IMR-90 (cell line): Measurements from ENCODE around the gene TEKT5. TPM values are rescaled to one million over a fixed set of nuclear protein-coding genes. Genes with fewer than 3 reads are reported as not detected.

Source experiments
- ATAC-seq: fragments of 200-7000 bp; cut with Tn5 transposase; 2 replicates; pipeline ENCODE4 v1.9.1; 2020; ENCODE audit warnings: low read depth, mild to moderate bottlenecking, moderate library complexity
- BruUV-seq: library from RNA; stranded (reverse); fragments of 400-500 nt; replicated peaks from 2 replicates; lab custom pipeline; 2021; lab: Mats Ljungman, UMichigan
- CTCF ChIA-PET: fragments of 300-600 bp; formaldehyde crosslinking; extraction: SDS; loops from one replicate; lab custom pipeline; 2021; ENCODE audit warnings: antibody characterized with exemption; lab: Yijun Ruan, JAX
- POLR2A ChIA-PET: fragments of 300-600 bp; sonication (Branson Sonifier 250); formaldehyde crosslinking; loops from one replicate; lab custom pipeline; 2022; ENCODE audit warnings: antibody characterized with exemption; ENCODE audit not compliant: unreplicated experiment; lab: Charles Lee
- DNase-seq: peaks from one replicate; pipeline ENCODE4 v3.0.0; 2013
- H2AFZ ChIP-seq: replicated peaks from 2 replicates; pipeline ENCODE3; 2013; ENCODE audit warnings: low read length, mild to moderate bottlenecking; ENCODE audit not compliant: poor library complexity
- H2AK5ac ChIP-seq: 2 replicates; pipeline ENCODE4 v1.6.1; 2013; ENCODE audit warnings: low read depth, low read length, inconsistent platforms
- H2AK9ac ChIP-seq: replicated peaks from 2 replicates; pipeline ENCODE3; 2013; ENCODE audit warnings: mild to moderate bottlenecking, low read depth, low read length, moderate library complexity; ENCODE audit not compliant: poor library complexity
- H2BK120ac ChIP-seq: 2 replicates; pipeline ENCODE4 v1.6.1; 2013; ENCODE audit warnings: low read depth, low read length, inconsistent platforms
- H2BK15ac ChIP-seq: 3 replicates; pipeline ENCODE4 v1.6.1; 2013; ENCODE audit warnings: low read depth, low read length, inconsistent platforms
- H2BK20ac ChIP-seq: 2 replicates; pipeline ENCODE4 v1.6.1; 2013; ENCODE audit warnings: low read depth, mild to moderate bottlenecking, inconsistent platforms, low read length, moderate library complexity
- H2BK5ac ChIP-seq: 2 replicates; pipeline ENCODE4 v1.6.1; 2013; ENCODE audit warnings: mild to moderate bottlenecking, low read depth, low read length, inconsistent platforms; ENCODE audit not compliant: poor library complexity, severe bottlenecking
- H3K14ac ChIP-seq: replicated peaks from 2 replicates; pipeline ENCODE4 v1.6.1; 2013; ENCODE audit warnings: low read depth, low read length, inconsistent platforms
- H3K18ac ChIP-seq: 2 replicates; pipeline ENCODE4 v1.6.1; 2013; ENCODE audit warnings: low read depth, low read length, control low read depth
- H3K23ac ChIP-seq: 2 replicates; pipeline ENCODE4 v1.6.1; 2013; ENCODE audit warnings: low read depth, low read length, inconsistent platforms
- H3K27ac ChIP-seq: 2 replicates; pipeline ENCODE4 v1.5.1; 2013; ENCODE audit warnings: mild to moderate bottlenecking, control low read depth, low read length; ENCODE audit not compliant: insufficient read depth
- H3K27me3 ChIP-seq: 2 replicates; pipeline ENCODE4 v1.6.1; 2013; ENCODE audit warnings: low read length; ENCODE audit not compliant: control insufficient read depth, insufficient read depth
- H3K36me3 ChIP-seq: 2 replicates; pipeline ENCODE4 v1.6.1; 2013; ENCODE audit warnings: low read length, mixed read lengths; ENCODE audit not compliant: control insufficient read depth, insufficient read depth
- H3K4ac ChIP-seq: 2 replicates; pipeline ENCODE4 v1.6.1; 2013; ENCODE audit warnings: low read depth, low read length, inconsistent platforms
- H3K4me1 ChIP-seq: 2 replicates; pipeline ENCODE4 v1.6.1; 2013; ENCODE audit warnings: low read length, mixed read lengths; ENCODE audit not compliant: control insufficient read depth, insufficient read depth
- H3K4me2 ChIP-seq: 2 replicates; pipeline ENCODE4 v1.6.1; 2013; ENCODE audit warnings: low read depth, mild to moderate bottlenecking, control low read depth, low read length, moderate library complexity
- H3K4me3 ChIP-seq: 2 replicates; pipeline ENCODE4 v1.5.1; 2013; ENCODE audit warnings: low read depth, mild to moderate bottlenecking, control low read depth, low read length, moderate library complexity; ENCODE audit not compliant: insufficient read depth
- H3K56ac ChIP-seq: 2 replicates; pipeline ENCODE4 v1.6.1; 2013; ENCODE audit warnings: low read length, inconsistent platforms; ENCODE audit not compliant: insufficient read depth; ENCODE audit errors: extremely low read depth
- H3K79me1 ChIP-seq, 2 experiments: 2 replicates each; pipeline ENCODE4 v1.6.1; 2013; ENCODE audit warnings: low read length in 2 of 2, inconsistent platforms in 1 of 2, low read depth in 1 of 2
- H3K9ac ChIP-seq: 2 replicates; pipeline ENCODE4 v1.6.1; 2013; ENCODE audit warnings: low read depth, low read length, control low read depth
- H3K9me1 ChIP-seq: 2 replicates; pipeline ENCODE4 v1.6.1; 2013; ENCODE audit warnings: low read length, inconsistent platforms; ENCODE audit not compliant: insufficient read depth
- H3K9me3 ChIP-seq: 2 replicates; pipeline ENCODE4 v1.6.1; 2013; ENCODE audit warnings: low read length; ENCODE audit not compliant: control insufficient read depth, insufficient read depth
- H4K20me1 ChIP-seq: 2 replicates; pipeline ENCODE4 v1.6.1; 2013; ENCODE audit warnings: low read length, inconsistent platforms; ENCODE audit not compliant: insufficient read depth
- H4K5ac ChIP-seq: 2 replicates; pipeline ENCODE4 v1.6.1; 2013; ENCODE audit warnings: mild to moderate bottlenecking, low read depth, low read length, control low read depth
- H4K8ac ChIP-seq, 2 experiments: 2 replicates each; pipeline ENCODE4 v1.6.1; 2013; ENCODE audit warnings: low read depth in 2 of 2, low read length in 2 of 2, control low read depth in 1 of 2, inconsistent platforms in 1 of 2
- H4K91ac ChIP-seq: 2 replicates; pipeline ENCODE4 v1.6.1; 2013; ENCODE audit warnings: low read depth, low read length, inconsistent platforms; ENCODE audit not compliant: insufficient read depth
- MAZ ChIP-seq: IDR thresholded peaks from 2 replicates; pipeline ENCODE4 v1.6.1; 2012; ENCODE audit warnings: low read depth, mild to moderate bottlenecking, low read length, improper control_type of control experiment, moderate library complexity, borderline replicate concordance
- WGBS, 2 experiments: methylation state at CpG; one replicate each; pipeline versions ENCODE4 v1.1.5 to v1.1.7; 2013; ENCODE audit warnings: missing lambda C conversion rate in 2 of 2; ENCODE audit not compliant: insufficient read length in 1 of 2; ENCODE audit errors: extremely low coverage in 2 of 2; 5-methylcytosine and 5-hydroxymethylcytosine counted together
- dilution Hi-C: fragments of 300-500 bp; cut with HindIII; formaldehyde crosslinking; loops from one replicate; pipeline ENCODE4 v1.14.3; 2018; ENCODE audit warnings: low sequenced_read_pairs; ENCODE audit not compliant: unreplicated experiment
- in situ Hi-C: fragments of 300-500 bp; cut with MboI; formaldehyde crosslinking; loops from 3 replicates; pipeline ENCODE4 v1.14.3; 2019; ENCODE audit warnings: low sequenced_read_pairs, inconsistent platforms, mixed read lengths
- intact Hi-C: fragments of 100-400 bp; cut with micrococcal nuclease; formaldehyde crosslinking; loops from 2 replicates; pipeline ENCODE4 v1.10.0; 2022
- polyA plus RNA-seq, 3 experiments: library from polyadenylated mRNA; depleted of rRNA; stranded (reverse); fragments of >200 nt; gene quantifications; 2 replicates each; pipeline ENCODE4 v1.2.3, GENCODE V29; 2012; ENCODE audit warnings: low replicate concordance in 1 of 3
- total RNA-seq: library from RNA; depleted of rRNA; stranded (reverse); fragments of >200 nt; gene quantifications from 2 replicates; pipeline ENCODE4 v1.2.3, GENCODE V29; 2012

Gene TEKT5
- total and polyA plus RNA-seq, 2 of the 4 experiments (the other 2 are of a cell fraction) = 0.17 TPM; not detected in 1

DNA sequence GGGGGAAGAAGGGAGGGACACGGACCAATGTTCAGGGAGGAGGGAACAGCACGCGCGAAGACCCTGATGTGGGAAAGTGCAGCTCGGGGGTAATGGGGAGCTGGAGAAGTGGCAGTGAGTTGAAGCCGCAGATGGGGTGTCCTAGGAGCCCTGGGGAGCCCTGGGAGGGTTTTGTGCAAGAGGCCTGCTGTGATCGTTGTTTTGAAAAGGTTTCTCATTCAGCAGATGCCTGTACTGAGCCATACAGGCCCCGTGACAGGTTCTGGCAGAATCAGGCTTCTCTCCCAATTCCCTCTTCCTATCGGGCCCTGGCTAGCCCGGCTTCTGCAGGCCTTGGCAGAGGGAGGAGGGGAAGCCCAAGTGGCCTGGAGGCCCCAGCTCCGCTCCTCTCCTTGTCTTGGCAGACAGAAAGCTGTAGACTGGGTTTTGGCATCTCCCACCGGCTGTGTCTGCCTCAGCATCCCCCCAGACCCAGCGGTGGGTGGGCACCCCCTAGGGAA lies 76.0 kb downstream of the TEKT5 start:
- CTCF ChIA-PET = no interaction called here
- H3K36me3 ChIP-seq = no peaks in the 10 kb centered on the region
- BruUV-seq = no TSS peak
- H4K8ac ChIP-seq = no peak overlapping the region
- H2AFZ ChIP-seq = no peak overlapping the region
- no peak overlapping the region for H4K91ac ChIP-seq
- no peaks in the 10 kb centered on the region for H4K20me1 ChIP-seq
- intact Hi-C loops (no loop called here), dilution Hi-C loops (no loop called here), in situ Hi-C loops (no loop called here)
- POLR2A ChIA-PET = no interaction called here
- no peaks in the 10 kb centered on the region for H3K79me1 ChIP-seq
- no peak overlapping the region for H3K4me3 ChIP-seq
- H3K27me3 ChIP-seq = peaks cover 11% of the 10 kb centered on the region
- no peak overlapping the region for H2BK20ac ChIP-seq
- H3K4ac ChIP-seq = no peak overlapping the region
- H3K23ac ChIP-seq = no peak overlapping the region
- no peak overlapping the region for H3K9ac ChIP-seq
- H3K18ac ChIP-seq = no peak overlapping the region
- no peak overlapping the region for H3K14ac ChIP-seq
- WGBS, 2 experiments = 88% methylated on average over 6 of the region's 13 CpGs; no CpG with 5 or more reads in 1 of the 2 experiments
- H3K56ac ChIP-seq = no peak overlapping the region
- no peaks in the 10 kb centered on the region for H3K9me3 ChIP-seq
- DNase-seq (no peak), ATAC-seq (no peak)
- H3K4me1 ChIP-seq = peaks cover 4% of the 10 kb centered on the region; the same call in 1 of the 2 replicates
- H3K9me1 ChIP-seq = no peaks in the 10 kb centered on the region
- TF ChIP-seq MAZ = no peak
- H3K27ac ChIP-seq = no peak overlapping the region
- no peak overlapping the region for H2BK15ac ChIP-seq
- no peak overlapping the region for H3K4me2 ChIP-seq
- H2AK5ac ChIP-seq = no peak overlapping the region
- no peak overlapping the region for H2BK120ac ChIP-seq
- no peak overlapping the region for H4K5ac ChIP-seq
- no peak overlapping the region for H2AK9ac ChIP-seq
- no peak overlapping the region for H2BK5ac ChIP-seq
